GM12891 (cell line): ENCODE measurements around the gene CPNE8.

ENCODE experiments used
- PAX5 ChIP-seq: IDR thresholded peaks from 2 replicates; pipeline ENCODE4 v1.6.1; 2011; ENCODE audit warnings: low read length, moderate library complexity, mild to moderate bottlenecking; ENCODE audit not compliant: insufficient read depth, severe bottlenecking
- POLR2A ChIP-seq: IDR thresholded peaks from 2 replicates; pipeline ENCODE4 v1.6.1; 2011; ENCODE audit warnings: low read depth, low read length, control low read depth
- POLR2AphosphoS5 ChIP-seq: IDR thresholded peaks from 2 replicates; pipeline ENCODE4 v1.6.1; 2011; ENCODE audit warnings: low read depth, low read length, control low read depth
- POU2F2 ChIP-seq: IDR thresholded peaks from 2 replicates; pipeline ENCODE4 v1.6.1; 2011; ENCODE audit warnings: low read depth, mild to moderate bottlenecking, control low read depth, low read length, moderate library complexity
- SPI1 ChIP-seq: IDR thresholded peaks from 2 replicates; pipeline ENCODE4 v1.6.1; 2011; ENCODE audit warnings: low read depth, low read length, control low read depth
- TAF1 ChIP-seq: IDR thresholded peaks from 2 replicates; pipeline ENCODE4 v1.6.1; 2011; ENCODE audit warnings: low read depth, low read length, control low read depth

DNA sequence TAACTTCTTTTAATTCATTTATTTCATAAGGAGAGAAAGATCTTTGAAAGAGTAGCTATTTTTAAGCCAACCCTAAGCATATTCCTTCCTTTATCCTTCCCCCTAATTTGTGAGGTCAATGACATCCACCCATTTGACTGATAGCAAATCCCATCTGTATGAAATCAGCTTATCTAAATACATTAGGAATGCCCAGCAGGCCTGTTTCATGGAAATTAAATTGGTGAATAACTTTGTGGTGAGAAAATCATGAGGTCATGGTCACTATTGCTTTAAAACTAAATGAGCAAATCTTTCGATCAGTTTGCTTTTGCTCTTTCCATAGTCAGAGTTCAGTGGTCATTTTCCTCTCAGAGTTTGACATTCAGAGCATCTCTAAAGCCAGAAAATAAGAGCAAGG lies 256.6 kb downstream of the CPNE8 start:
- TF ChIP-seq POLR2AphosphoS5, result no peak
- TF ChIP-seq TAF1, result no peak
- TF ChIP-seq POLR2A, result no peak
- TF ChIP-seq SPI1, result no peak
- no peak for TF ChIP-seq POU2F2
- no peak for TF ChIP-seq PAX5
